Duodenal mucosa (tissue), 2 donors: ENCODE results near the gene FBXO15.

ENCODE experiments used
- H3K27ac ChIP-seq: one replicate; pipeline ENCODE4 v1.7.0; 2013; ENCODE audit warnings: low read depth, low read length
- H3K27me3 ChIP-seq, 2 donors: one replicate each; pipeline ENCODE4 v1.7.0; 2013; ENCODE audit warnings: low read length in 2 of 2, control low read depth in 1 of 2; ENCODE audit not compliant: insufficient read depth in 2 of 2, control insufficient read depth in 1 of 2
- H3K36me3 ChIP-seq, 2 donors: one replicate each; pipeline ENCODE4 v1.7.0; 2013; ENCODE audit warnings: low read length in 2 of 2, control low read depth in 1 of 2; ENCODE audit not compliant: insufficient read depth in 2 of 2, control insufficient read depth in 1 of 2
- H3K4me1 ChIP-seq, 2 donors: one replicate each; pipeline ENCODE4 v1.7.0; 2013; ENCODE audit warnings: low read length in 2 of 2, control low read depth in 1 of 2; ENCODE audit not compliant: insufficient read depth in 2 of 2, control insufficient read depth in 1 of 2
- H3K4me3 ChIP-seq, 2 donors: one replicate each; pipeline ENCODE4 v1.7.0; 2013; ENCODE audit warnings: low read length in 2 of 2, low read depth in 1 of 2
- H3K9ac ChIP-seq, 2 donors: one replicate each; pipeline ENCODE4 v1.7.0; 2013; ENCODE audit warnings: low read length in 2 of 2, low read depth in 1 of 2
- H3K9me3 ChIP-seq, 2 donors: one replicate each; pipeline ENCODE4 v1.7.0; 2013; ENCODE audit warnings: low read length in 2 of 2, control low read depth in 1 of 2; ENCODE audit not compliant: control insufficient read depth in 1 of 2

The FBXO15 gene

GRCh38 chr18:74065366-74065765 is 82.3 kb downstream of the FBXO15 start:
- Histone ChIP-seq H3K4me1 (no peaks in the 10 kb centered on the region), H3K27ac (no peak overlapping the region), H3K27me3 (peaks cover 4 to 14% of the 10 kb centered on the region in 2 donors), H3K4me3 (no peak overlapping the region), H3K9me3 (no peaks in the 10 kb centered on the region), H3K36me3 (no peaks in the 10 kb centered on the region), H3K9ac (no peak overlapping the region)

- Histone ChIP-seq H3K9me3 (no peaks in the 10 kb centered on the region), H3K27me3 (peaks cover 4 to 14% of the 10 kb centered on the region in 2 donors), H3K27ac (no peak overlapping the region), H3K9ac (no peak overlapping the region), H3K36me3 (no peaks in the 10 kb centered on the region), H3K4me3 (no peak overlapping the region), H3K4me1 (no peaks in the 10 kb centered on the region)
These were observed 83.1 kb downstream of the FBXO15 start for GRCh38 chr18:74064510-74064909.

GRCh38 chr18:74063557-74063956 is 84.1 kb downstream of the FBXO15 start:
- no peaks in the 10 kb centered on the region for H3K36me3 ChIP-seq
- no peaks in the 10 kb centered on the region for H3K9me3 ChIP-seq
- no peak overlapping the region for H3K4me3 ChIP-seq
- H3K27ac ChIP-seq, result no peak overlapping the region
- no peaks in the 10 kb centered on the region for H3K4me1 ChIP-seq
- H3K27me3 ChIP-seq, result peaks cover 4 to 14% of the 10 kb centered on the region in 2 donors
- no peak overlapping the region for H3K9ac ChIP-seq

- Histone ChIP-seq H3K9ac (no peak overlapping the region), H3K9me3 (no peaks in the 10 kb centered on the region), H3K4me3 (no peak overlapping the region), H3K4me1 (no peaks in the 10 kb centered on the region), H3K36me3 (no peaks in the 10 kb centered on the region), H3K27me3 (peaks cover 4 to 14% of the 10 kb centered on the region in 2 donors), H3K27ac (no peak overlapping the region)
These were observed 84.6 kb downstream of the FBXO15 start for GRCh38 chr18:74063023-74063422.

- Histone ChIP-seq H3K36me3 (no peaks in the 10 kb centered on the region), H3K9ac (no peak overlapping the region), H3K4me3 (no peak overlapping the region), H3K4me1 (no peaks in the 10 kb centered on the region), H3K27me3 (peaks cover 4 to 14% of the 10 kb centered on the region in 2 donors), H3K9me3 (no peaks in the 10 kb centered on the region), H3K27ac (no peak overlapping the region)
These were observed 85.6 kb downstream of the FBXO15 start for GRCh38 chr18:74062037-74062436.

GRCh38 chr18:74060579-74060978 is 87.1 kb downstream of the FBXO15 start:
- H3K27me3 ChIP-seq, result peaks cover 4 to 14% of the 10 kb centered on the region in 2 donors
- no peaks in the 10 kb centered on the region for H3K36me3 ChIP-seq
- H3K9me3 ChIP-seq, result no peaks in the 10 kb centered on the region
- no peak overlapping the region for H3K27ac ChIP-seq
- no peak overlapping the region for H3K4me3 ChIP-seq
- H3K4me1 ChIP-seq, result no peaks in the 10 kb centered on the region
- H3K9ac ChIP-seq, result no peak overlapping the region

- H3K27ac ChIP-seq, result no peak overlapping the region
- no peaks in the 10 kb centered on the region for H3K36me3 ChIP-seq
- no peaks in the 10 kb centered on the region for H3K9me3 ChIP-seq
- no peak overlapping the region for H3K9ac ChIP-seq
- no peaks in the 10 kb centered on the region for H3K27me3 ChIP-seq
- no peaks in the 10 kb centered on the region for H3K4me1 ChIP-seq
- no peak overlapping the region for H3K4me3 ChIP-seq
These were observed 96.8 kb downstream of the FBXO15 start for GRCh38 chr18:74050807-74051206.

- Histone ChIP-seq H3K27me3 (no peaks in the 10 kb centered on the region), H3K27ac (no peak overlapping the region), H3K4me3 (no peak overlapping the region), H3K4me1 (no peaks in the 10 kb centered on the region), H3K36me3 (no peaks in the 10 kb centered on the region), H3K9ac (no peak overlapping the region), H3K9me3 (no peaks in the 10 kb centered on the region)
These were observed 106.9 kb downstream of the FBXO15 start for GRCh38 chr18:74040459-74041332.

GRCh38 chr18:74040008-74040407 is 107.6 kb downstream of the FBXO15 start:
- Histone ChIP-seq H3K27ac (no peak overlapping the region), H3K9ac (no peak overlapping the region), H3K27me3 (no peaks in the 10 kb centered on the region), H3K36me3 (no peaks in the 10 kb centered on the region), H3K4me1 (no peaks in the 10 kb centered on the region), H3K9me3 (no peaks in the 10 kb centered on the region), H3K4me3 (no peak overlapping the region)

GRCh38 chr18:74029161-74029560 is 118.5 kb downstream of the FBXO15 start:
- H3K4me1 ChIP-seq, result no peaks in the 10 kb centered on the region
- no peaks in the 10 kb centered on the region for H3K36me3 ChIP-seq
- no peak overlapping the region for H3K27ac ChIP-seq
- no peaks in the 10 kb centered on the region for H3K9me3 ChIP-seq
- H3K27me3 ChIP-seq, result no peaks in the 10 kb centered on the region
- H3K4me3 ChIP-seq, result no peak overlapping the region
- no peak overlapping the region for H3K9ac ChIP-seq
